ENCODE data around the gene CELF2. TPM values are rescaled to one million over a fixed set of nuclear protein-coding genes. Genes with fewer than 3 reads are reported as not detected.

The CELF2 gene
- total RNA-seq, 1 experiment from 2014 or later, result not detected

GRCh38 chr10:11098666-11099065 lies 81.0 kb downstream of the CELF2 start:
- BruUV-seq (replicated peaks), result no TSS peak
- TF ChIP-seq EZH2 (IDR thresholded peaks at IDR 0.05; ENCODE audit: borderline replicate concordance, low read depth, low read length, poor library complexity, severe bottlenecking) (no peak), CTCF (conservative IDR thresholded peaks at IDR 0.05; ENCODE audit: low read depth, low read length) (no peak)
- ChIA-PET CTCF (no interaction called here), POLR2A (ENCODE audit: low non-redundant PET) (no interaction called here)
- intact Hi-C loops (cut with micrococcal nuclease; ENCODE audit: unreplicated experiment), result no loop called here
- Histone ChIP-seq H3K27ac (ENCODE audit: low read depth, low read length, poor library complexity, severe bottlenecking) (no peak overlapping the region), H3K4me1 (ENCODE audit: insufficient read depth, low read length, poor library complexity, severe bottlenecking) (no peaks in the 10 kb centered on the region), H3K4me3 (ENCODE audit: low read depth, low read length, poor library complexity, severe bottlenecking) (no peak overlapping the region), H3K36me3 (ENCODE audit: insufficient read depth, low read length, poor library complexity, severe bottlenecking) (no peaks in the 10 kb centered on the region), H3K9me3 (ENCODE audit: low read depth, low read length, poor library complexity, severe bottlenecking) (no peaks in the 10 kb centered on the region), H3K27me3 (replicated peaks; ENCODE audit: insufficient read depth, low read depth, low read length, poor library complexity) (peaks cover 32% of the 10 kb centered on the region)
- DNase-seq (ENCODE audit: low spot score), result no peak

- Histone ChIP-seq H3K27me3 (replicated peaks; ENCODE audit: insufficient read depth, low read depth, low read length, poor library complexity) (peaks cover 25% of the 10 kb centered on the region), H3K4me3 (ENCODE audit: low read depth, low read length, poor library complexity, severe bottlenecking) (no peak overlapping the region), H3K27ac (ENCODE audit: low read depth, low read length, poor library complexity, severe bottlenecking) (no peak overlapping the region), H3K36me3 (ENCODE audit: insufficient read depth, low read length, poor library complexity, severe bottlenecking) (no peaks in the 10 kb centered on the region), H3K4me1 (ENCODE audit: insufficient read depth, low read length, poor library complexity, severe bottlenecking) (no peaks in the 10 kb centered on the region), H3K9me3 (ENCODE audit: low read depth, low read length, poor library complexity, severe bottlenecking) (no peaks in the 10 kb centered on the region)
- BruUV-seq (replicated peaks), result no TSS peak
- ChIA-PET CTCF (no interaction called here), POLR2A (ENCODE audit: low non-redundant PET) (no interaction called here)
- intact Hi-C loops (cut with micrococcal nuclease; ENCODE audit: unreplicated experiment), result no loop called here
- DNase-seq (ENCODE audit: low spot score), result no peak
- no peak for TF ChIP-seq CTCF (conservative IDR thresholded peaks at IDR 0.05; ENCODE audit: low read depth, low read length)
- no peak for TF ChIP-seq EZH2 (IDR thresholded peaks at IDR 0.05; ENCODE audit: borderline replicate concordance, low read depth, low read length, poor library complexity, severe bottlenecking)
Observed at GRCh38 chr10:11104772-11105675, 87.4 kb downstream of the CELF2 start.

- ChIA-PET CTCF (no interaction called here), POLR2A (ENCODE audit: low non-redundant PET) (no interaction called here)
- intact Hi-C loops (cut with micrococcal nuclease; ENCODE audit: unreplicated experiment), result no loop called here
- no peak overlapping the region for H3K27ac ChIP-seq (ENCODE audit: low read depth, low read length, poor library complexity, severe bottlenecking)
- no peaks in the 10 kb centered on the region for H3K36me3 ChIP-seq (ENCODE audit: insufficient read depth, low read length, poor library complexity, severe bottlenecking)
- no peak for DNase-seq (ENCODE audit: low spot score)
- BruUV-seq (replicated peaks), result no TSS peak
- H3K9me3 ChIP-seq (ENCODE audit: low read depth, low read length, poor library complexity, severe bottlenecking), result no peaks in the 10 kb centered on the region
- TF ChIP-seq CTCF (conservative IDR thresholded peaks at IDR 0.05; ENCODE audit: low read depth, low read length) (no peak), EZH2 (IDR thresholded peaks at IDR 0.05; ENCODE audit: borderline replicate concordance, low read depth, low read length, poor library complexity, severe bottlenecking) (no peak)
- H3K27me3 ChIP-seq (replicated peaks; ENCODE audit: insufficient read depth, low read depth, low read length, poor library complexity), result peaks cover 25% of the 10 kb centered on the region
- H3K4me3 ChIP-seq (ENCODE audit: low read depth, low read length, poor library complexity, severe bottlenecking), result no peak overlapping the region
- H3K4me1 ChIP-seq (ENCODE audit: insufficient read depth, low read length, poor library complexity, severe bottlenecking), result no peaks in the 10 kb centered on the region
Observed at GRCh38 chr10:11105676-11106004, 88.0 kb downstream of the CELF2 start.
